ENCODE measurements around the gene YPEL3.

The YPEL3 gene

GRCh38 chr16:30094541-30095165 lies 1.4 kb downstream of the YPEL3 start:
- peak overlapping the region; percentile 73; the same call in 1 of the 2 replicates for H3K27ac ChIP-seq
- no peak for TF ChIP-seq CTCF (conservative IDR thresholded peaks at IDR 0.05)

- H3K27ac ChIP-seq: peak overlapping the region; percentile 54; the same call in 1 of the 2 replicates
- TF ChIP-seq CTCF (conservative IDR thresholded peaks at IDR 0.05): no peak
Measured at GRCh38 chr16:30092373-30093010, 3.5 kb downstream of the YPEL3 start.

- TF ChIP-seq CTCF (conservative IDR thresholded peaks at IDR 0.05): peak; percentile 77
- peak within 1 kb of the TSS; percentile 54; the same call in 1 of the 2 replicates for H3K27ac ChIP-seq
Measured at GRCh38 chr16:30091474-30092372, 4.3 kb downstream of the YPEL3 start, which contains the start of gene TBX6. Gene TBX6, minus strand, starts transcription at chr16:30091924. Its CDS starts 731 bp downstream, at chr16:30091193.

- H3K27ac ChIP-seq: peak overlapping the region; percentile 54
- TF ChIP-seq CTCF (conservative IDR thresholded peaks at IDR 0.05): no peak
Measured at GRCh38 chr16:30090610-30091331, 5.2 kb downstream of the YPEL3 start.

- H3K27ac ChIP-seq: no peak overlapping the region; the same call in 1 of the 2 replicates
- TF ChIP-seq CTCF (conservative IDR thresholded peaks at IDR 0.05): no peak
Measured at GRCh38 chr16:30088832-30089624, 7.0 kb downstream of the YPEL3 start.

- no peak overlapping the region for H3K27ac ChIP-seq
- no peak for TF ChIP-seq CTCF (conservative IDR thresholded peaks at IDR 0.05)
Measured at GRCh38 chr16:30088237-30088831, 7.7 kb downstream of the YPEL3 start.

All from VCaP (cell line).